Measurements from ENCODE around the gene PTPN3. TPM values are rescaled to one million over a fixed set of nuclear protein-coding genes. Genes with fewer than 3 reads are reported as not detected.

Gene PTPN3
- total and polyA plus RNA-seq, 9 of the 15 experiments (the other 6 are each of a cell fraction or from before 2014, with no cell fraction given), result 0.02 TPM; not detected in 8

GRCh38 chr9:109474944-109475343 is 23.2 kb downstream of the PTPN3 start:
- ChIA-PET CTCF (ENCODE audit: low intra/inter-chr PET ratio) (no interaction called here), POLR2A (interaction anchor here (0.7 to 1.1 kb wide), 2 partner anchors 8 to 9 kb away, joined by 4 read pairs; no protein-coding TSS in a partner anchor)
- Histone ChIP-seq H3K79me2 (ENCODE audit: control insufficient read depth, insufficient read depth, low read length) (no peaks in the 10 kb centered on the region), H4K20me1 (replicated peaks; ENCODE audit: control insufficient read depth, insufficient read depth, low read length) (no peaks in the 10 kb centered on the region), H3K4me2 (ENCODE audit: insufficient read depth, low read length) (no peak overlapping the region), H2AFZ (ENCODE audit: low read depth, low read length) (no peak overlapping the region), H3K9me1 (ENCODE audit: control insufficient read depth, insufficient read depth, low read length) (no peaks in the 10 kb centered on the region), H3K4me1 (replicated peaks in 1 of 2; ENCODE audit: control insufficient read depth in 2 of 2, insufficient read depth in 2 of 2, low read length in 2 of 2) (0 out of 5 replicates have a peak, but pooled peaks cover 0 to 4% of the 10 kb centered on the region in 2 experiments), H3K36me3 (ENCODE audit: control insufficient read depth, insufficient read depth, low read length) (no peaks in the 10 kb centered on the region), H3K27me3 (ENCODE audit: control insufficient read depth in 2 of 2, insufficient read depth in 2 of 2, low read length in 2 of 2) (peaks cover 7 to 23% of the 10 kb centered on the region in 2 experiments; a peak in 4 of 5 replicates), H3K9me3 (replicated peaks; ENCODE audit: control insufficient read depth, insufficient read depth, low read depth, low read length) (no peaks in the 10 kb centered on the region; the same call in 1 of the 2 replicates), H3K4me3 (no peak overlapping the region), H3K9ac (ENCODE audit: insufficient read depth in 1 of 2, low read depth in 2 of 2, low read length in 2 of 2) (no peak overlapping the region), H3K27ac (ENCODE audit: extremely low read depth, low read depth, low read length) (no peak overlapping the region)
- ATAC-seq (no peak), FAIRE-seq (no peak), DNase-seq (ENCODE audit: extremely low read depth in 1 of 4, low spot score in 3 of 4) (no peak)
- intact Hi-C loops (cut with micrococcal nuclease) (no loop called here), in situ Hi-C loops (cut with MboI) (no loop called here)
- WGBS (ENCODE audit: insufficient coverage, low coverage, missing lambda C conversion rate), result 0% methylated on average over 2 of the region's 2 CpGs
- no peak for TF ChIP-seq TCF7 (IDR thresholded peaks at IDR 0.05; ENCODE audit: borderline replicate concordance)
- TF ChIP-seq RBM25 (IDR thresholded peaks at IDR 0.05; ENCODE audit: low read depth, low read length, severe bottlenecking), result peak; percentile 23
- TF ChIP-seq CREB1 (IDR thresholded peaks at IDR 0.05), result no peak
- TF ChIP-seq CREB1 (CRISPR knock-in tag; IDR thresholded peaks at IDR 0.05), result no peak
- no TSS peak for BruUV-seq (replicated peaks)

- H3K27me3 ChIP-seq (ENCODE audit: control insufficient read depth in 2 of 2, insufficient read depth in 2 of 2, low read length in 2 of 2), result peaks cover 7 to 24% of the 10 kb centered on the region in 2 experiments; a peak in 4 of 5 replicates
- no peaks in the 10 kb centered on the region for H3K36me3 ChIP-seq (ENCODE audit: control insufficient read depth, insufficient read depth, low read length)
- FAIRE-seq (no peak), DNase-seq (ENCODE audit: extremely low read depth in 1 of 4, low spot score in 3 of 4) (no peak), ATAC-seq (no peak)
- no peak overlapping the region for H2AFZ ChIP-seq (ENCODE audit: low read depth, low read length)
- H3K9me3 ChIP-seq (replicated peaks; ENCODE audit: control insufficient read depth, insufficient read depth, low read depth, low read length), result no peaks in the 10 kb centered on the region; the same call in 1 of the 2 replicates
- BruUV-seq (replicated peaks), result no TSS peak
- no peak overlapping the region for H3K4me2 ChIP-seq (ENCODE audit: insufficient read depth, low read length)
- H4K20me1 ChIP-seq (replicated peaks; ENCODE audit: control insufficient read depth, insufficient read depth, low read length), result no peaks in the 10 kb centered on the region
- ChIA-PET POLR2A (interaction anchor here (1.1 kb wide), 1 partner anchor 10 kb away, joined by 4 read pairs; no protein-coding TSS in a partner anchor), CTCF (ENCODE audit: low intra/inter-chr PET ratio) (no interaction called here)
- in situ Hi-C loops (cut with MboI) (no loop called here), intact Hi-C loops (cut with micrococcal nuclease) (no loop called here)
- no peaks in the 10 kb centered on the region for H3K9me1 ChIP-seq (ENCODE audit: control insufficient read depth, insufficient read depth, low read length)
- 0 out of 5 replicates have a peak, but pooled peaks cover 0 to 4% of the 10 kb centered on the region in 2 experiments for H3K4me1 ChIP-seq (replicated peaks in 1 of 2; ENCODE audit: control insufficient read depth in 2 of 2, insufficient read depth in 2 of 2, low read length in 2 of 2)
- H3K79me2 ChIP-seq (ENCODE audit: control insufficient read depth, insufficient read depth, low read length), result no peaks in the 10 kb centered on the region
- H3K27ac ChIP-seq (ENCODE audit: extremely low read depth, low read depth, low read length), result no peak overlapping the region
- H3K9ac ChIP-seq (ENCODE audit: insufficient read depth in 1 of 2, low read depth in 2 of 2, low read length in 2 of 2), result no peak overlapping the region
- 0% methylated on average over 6 of the region's 7 CpGs for WGBS (ENCODE audit: insufficient coverage, low coverage, missing lambda C conversion rate)
- no peak overlapping the region for H3K4me3 ChIP-seq
- TF ChIP-seq BDP1 (IDR thresholded peaks at IDR 0.05; ENCODE audit: insufficient read depth, insufficient read length) (no peak), KDM4B (IDR thresholded peaks at IDR 0.05; ENCODE audit: borderline replicate concordance in 2 of 2, low read depth in 1 of 2) (no peak), E2F4 (CRISPR knock-in tag; IDR thresholded peaks at IDR 0.05; ENCODE audit: low read depth) (no peak), SP1 (CRISPR knock-in tag; IDR thresholded peaks at IDR 0.05) (no peak), E2F3 (CRISPR knock-in tag; IDR thresholded peaks at IDR 0.05) (no peak), TARDBP (IDR thresholded peaks at IDR 0.05) (no peak), RBM14 (IDR thresholded peaks at IDR 0.05; ENCODE audit: borderline replicate concordance, insufficient read depth, low read depth, low read length) (no peak), RNF2 (IDR thresholded peaks at IDR 0.05) (no peak), MITF (IDR thresholded peaks at IDR 0.05) (no peak), ZNF12 (CRISPR knock-in tag; IDR thresholded peaks at IDR 0.05) (no peak), MEIS2 (IDR thresholded peaks at IDR 0.05; ENCODE audit: partially characterized antibody) (no peak), PHF8 (IDR thresholded peaks at IDR 0.05; ENCODE audit: borderline replicate concordance, low read length) (no peak)
These were observed 23.9 kb downstream of the PTPN3 start for GRCh38 chr9:109474170-109474569.
